ENCODE data around the gene SYCP2.

DNA sequence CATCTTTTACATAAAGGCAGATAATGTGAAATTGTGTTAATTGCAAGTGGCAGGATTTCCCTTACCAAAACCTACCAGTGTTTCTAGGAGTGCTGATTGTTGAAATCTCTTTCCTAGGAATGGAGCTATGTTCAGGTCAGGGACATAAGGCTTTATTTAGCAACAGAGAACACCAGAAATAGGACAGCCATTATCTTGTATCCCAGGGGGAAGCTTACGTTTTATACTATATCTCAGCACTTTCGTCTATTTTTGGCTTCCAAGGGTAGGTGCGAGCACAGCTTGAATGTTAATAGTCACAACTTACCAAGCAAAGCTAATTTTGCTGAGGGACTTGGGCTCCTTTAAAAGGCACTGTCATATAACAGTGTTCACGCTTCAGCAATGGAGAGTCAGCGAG is 94.0 kb downstream of the SYCP2 start:
- TF ChIP-seq POLR2AphosphoS5 (IDR thresholded peaks at IDR 0.05) (no peak), POLR2A (IDR thresholded peaks at IDR 0.05) (no peak)
